Measurements from ENCODE around the gene OR51T1.

The OR51T1 gene

DNA sequence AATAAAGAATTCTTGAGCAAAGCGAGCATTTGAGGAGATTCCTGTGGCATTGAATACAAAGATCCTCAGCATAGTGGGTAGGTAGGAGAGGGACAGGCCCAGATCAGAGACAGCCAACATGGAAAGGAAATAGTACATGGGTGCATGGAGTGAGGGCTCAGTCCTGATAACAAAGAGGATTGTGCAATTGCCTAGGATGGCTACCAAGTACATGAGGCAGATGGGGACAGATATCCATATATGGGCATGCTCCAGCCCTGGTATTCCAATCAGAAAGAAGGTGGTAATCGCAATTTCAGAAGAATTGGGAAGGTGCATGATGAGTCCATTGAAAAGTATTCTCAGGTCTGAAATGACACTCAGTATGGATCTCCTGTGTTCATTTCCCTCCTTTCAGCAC is 8.6 kb downstream of the OR51T1 start:
- Histone ChIP-seq H4K20me1 (ENCODE audit: insufficient read depth, low read length) (no peaks in the 10 kb centered on the region), H3K27me3 (replicated peaks; ENCODE audit: insufficient read depth, low read length) (no peaks in the 10 kb centered on the region), H3K79me2 (ENCODE audit: low read length) (no peaks in the 10 kb centered on the region), H3K9me3 (replicated peaks; ENCODE audit: insufficient read depth, low read length) (no peaks in the 10 kb centered on the region), H3K36me3 (replicated peaks; ENCODE audit: insufficient read depth, low read length) (no peaks in the 10 kb centered on the region), H2AFZ (ENCODE audit: low read length) (no peak overlapping the region), H3F3A (ENCODE audit: insufficient read depth, low read length) (no peaks in the 10 kb centered on the region), H3K4me2 (ENCODE audit: low read depth, low read length) (no peak overlapping the region), H3K27ac (ENCODE audit: low read length) (no peak overlapping the region), H3K4me1 (ENCODE audit: low read length) (no peaks in the 10 kb centered on the region), H3K4me3 (ENCODE audit: low read length) (no peak overlapping the region), H3K9me2 (replicated peaks; ENCODE audit: insufficient read depth, low read length) (no peaks in the 10 kb centered on the region), H3K9ac (ENCODE audit: low read length) (no peak overlapping the region)
- DNase-seq = no peak
- TF ChIP-seq EZH2phosphoT487 (IDR thresholded peaks at IDR 0.05; ENCODE audit: low read length) (no peak), EZH2 (optimal IDR thresholded peaks at IDR 0.05; ENCODE audit: low read depth, low read length) (no peak), CTCF (IDR thresholded peaks at IDR 0.05; ENCODE audit: low read length) (no peak)

GRCh38 chr11:4891996-4892640 is 10.4 kb downstream of the OR51T1 start:
- Histone ChIP-seq H3K36me3 (replicated peaks; ENCODE audit: insufficient read depth, low read length) (no peaks in the 10 kb centered on the region), H3K27me3 (replicated peaks; ENCODE audit: insufficient read depth, low read length) (no peaks in the 10 kb centered on the region), H3K9me3 (replicated peaks; ENCODE audit: insufficient read depth, low read length) (no peaks in the 10 kb centered on the region), H3K9ac (ENCODE audit: low read length) (no peak overlapping the region), H3K27ac (ENCODE audit: low read length) (no peak overlapping the region), H2AFZ (ENCODE audit: low read length) (no peak overlapping the region), H3K79me2 (ENCODE audit: low read length) (no peaks in the 10 kb centered on the region), H3K4me2 (ENCODE audit: low read depth, low read length) (no peak overlapping the region), H3K4me1 (ENCODE audit: low read length) (no peaks in the 10 kb centered on the region), H4K20me1 (ENCODE audit: insufficient read depth, low read length) (no peaks in the 10 kb centered on the region), H3K9me2 (replicated peaks; ENCODE audit: insufficient read depth, low read length) (no peaks in the 10 kb centered on the region), H3F3A (ENCODE audit: insufficient read depth, low read length) (no peaks in the 10 kb centered on the region), H3K4me3 (ENCODE audit: low read length) (no peak overlapping the region)
- TF ChIP-seq EZH2phosphoT487 (IDR thresholded peaks at IDR 0.05; ENCODE audit: low read length) (no peak), EZH2 (optimal IDR thresholded peaks at IDR 0.05; ENCODE audit: low read depth, low read length) (no peak), CTCF (IDR thresholded peaks at IDR 0.05; ENCODE audit: low read length) (no peak)
- DNase-seq = no peak

GRCh38 chr11:4903484-4903883 is 21.8 kb downstream of the OR51T1 start, which contains the start of gene OR51A7:
OR51A7 (plus strand) TSS chr11:4903783; CDS start chr11:4907370, 3,587 bp downstream.
- no peaks in the 10 kb centered on the region for H4K20me1 ChIP-seq (ENCODE audit: insufficient read depth, low read length)
- H3K4me2 ChIP-seq (ENCODE audit: low read depth, low read length) = no peak within 1 kb of the TSS
- H3K9me2 ChIP-seq (replicated peaks; ENCODE audit: insufficient read depth, low read length) = no peaks in the 10 kb centered on the region
- no peaks in the 10 kb centered on the region for H3F3A ChIP-seq (ENCODE audit: insufficient read depth, low read length)
- no peaks in the 10 kb centered on the region for H3K9me3 ChIP-seq (replicated peaks; ENCODE audit: insufficient read depth, low read length)
- no peak for DNase-seq
- H3K4me3 ChIP-seq (ENCODE audit: low read length) = no peak within 1 kb of the TSS
- no peak for TF ChIP-seq EZH2phosphoT487 (IDR thresholded peaks at IDR 0.05; ENCODE audit: low read length)
- no peak for TF ChIP-seq CTCF (IDR thresholded peaks at IDR 0.05; ENCODE audit: low read length)
- TF ChIP-seq EZH2 (optimal IDR thresholded peaks at IDR 0.05; ENCODE audit: low read depth, low read length) = no peak
- no peak within 1 kb of the TSS for H3K9ac ChIP-seq (ENCODE audit: low read length)
- H2AFZ ChIP-seq (ENCODE audit: low read length) = no peak within 1 kb of the TSS
- no peak within 1 kb of the TSS for H3K27ac ChIP-seq (ENCODE audit: low read length)
- H3K27me3 ChIP-seq (replicated peaks; ENCODE audit: insufficient read depth, low read length) = no peaks in the 10 kb centered on the region
- no peaks in the 10 kb centered on the region for H3K36me3 ChIP-seq (replicated peaks; ENCODE audit: insufficient read depth, low read length)
- H3K79me2 ChIP-seq (ENCODE audit: low read length) = no peaks in the 10 kb centered on the region
- no peaks in the 10 kb centered on the region for H3K4me1 ChIP-seq (ENCODE audit: low read length)

All from MM.1S (cell line).